Parathyroid adenoma (tissue), 2 donors: Measurements from ENCODE around the gene C4BPB.

Experiments
- H2AFZ ChIP-seq: fragments of 300-600 bp; sonication (generic); one replicate; pipeline ENCODE4 v1.7.0; 2017; ENCODE audit warnings: antibody characterized with exemption, mild to moderate bottlenecking
- H3K27ac ChIP-seq: fragments of 300-600 bp; sonication (generic); one replicate; pipeline ENCODE4 v1.7.0; 2017
- H3K27me3 ChIP-seq: fragments of 300-600 bp; sonication (generic); one replicate; pipeline ENCODE4 v1.7.0; 2017; ENCODE audit warnings: low read length; ENCODE audit not compliant: control insufficient read depth, insufficient read depth
- H3K36me3 ChIP-seq: fragments of 300-600 bp; sonication (generic); one replicate; pipeline ENCODE4 v1.7.0; 2017; ENCODE audit warnings: low read length; ENCODE audit not compliant: control insufficient read depth, insufficient read depth
- H3K4me1 ChIP-seq: fragments of 300-600 bp; sonication (generic); one replicate; pipeline ENCODE4 v1.7.0; 2017; ENCODE audit warnings: control low read depth
- H3K4me2 ChIP-seq: fragments of 300-600 bp; sonication (generic); one replicate; pipeline ENCODE4 v1.7.0; 2017; ENCODE audit warnings: low read length
- H3K4me3 ChIP-seq: fragments of 300-600 bp; sonication (generic); one replicate; pipeline ENCODE4 v1.7.0; 2017; ENCODE audit warnings: low read depth, low read length
- H3K79me2 ChIP-seq: fragments of 300-600 bp; sonication (generic); one replicate; pipeline ENCODE4 v1.7.0; 2017; ENCODE audit warnings: control low read depth
- H3K9ac ChIP-seq: fragments of 300-600 bp; sonication (generic); one replicate; pipeline ENCODE4 v1.7.0; 2017; ENCODE audit warnings: mild to moderate bottlenecking
- H3K9me3 ChIP-seq: fragments of 300-600 bp; sonication (generic); one replicate; pipeline ENCODE4 v1.7.0; 2017; ENCODE audit warnings: low read length; ENCODE audit not compliant: control insufficient read depth
- TF ChIP-seq, protein P1 (sequence below): fragments of 300-600 bp; sonication (generic); IDR thresholded peaks from one replicate; pipeline ENCODE4 v1.7.0; 2017; ENCODE audit warnings: antibody characterized with exemption, mild to moderate bottlenecking
- donor health status: primary hyperparathyroidism.

The C4BPB gene

DNA sequence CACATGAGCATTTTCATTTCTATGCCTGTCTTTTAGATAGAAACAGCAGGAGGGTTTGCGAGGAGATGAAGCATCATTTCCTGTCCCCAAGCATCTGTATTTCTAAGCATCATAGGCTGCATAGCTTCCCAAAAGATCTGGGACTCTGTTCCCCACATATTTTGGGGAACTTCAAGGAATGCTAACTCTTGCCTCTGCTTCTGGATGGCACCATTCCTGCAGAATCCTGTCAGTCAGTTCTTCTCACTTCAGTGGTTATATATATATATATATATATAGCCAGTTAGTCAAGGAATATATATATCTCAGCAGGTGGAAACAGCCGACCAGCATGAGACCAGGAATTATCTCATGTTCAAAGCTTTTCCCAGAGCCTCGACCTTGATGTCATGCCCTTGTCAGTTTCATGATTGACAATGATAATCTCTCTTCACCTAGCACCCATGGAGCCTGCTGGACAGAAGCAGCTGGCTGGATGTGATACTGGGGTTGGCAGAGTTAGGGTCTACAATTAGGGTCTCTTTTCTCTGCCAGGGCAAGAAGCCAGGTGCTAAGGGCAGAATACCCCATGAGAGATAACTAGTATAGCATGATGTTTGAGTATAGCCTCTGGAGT, 33.2 kb upstream of the C4BPB start:
- Histone ChIP-seq H3K4me1 (no peaks in the 10 kb centered on the region), H3K27me3 (no peaks in the 10 kb centered on the region), H3K79me2 (no peaks in the 10 kb centered on the region), H3K36me3 (no peaks in the 10 kb centered on the region), H3K27ac (no peak overlapping the region), H3K9me3 (no peaks in the 10 kb centered on the region), H3K4me3 (no peak overlapping the region), H3K9ac (no peak overlapping the region), H2AFZ (no peak overlapping the region), H3K4me2 (no peak overlapping the region)
- TF ChIP-seq, protein P1, sequence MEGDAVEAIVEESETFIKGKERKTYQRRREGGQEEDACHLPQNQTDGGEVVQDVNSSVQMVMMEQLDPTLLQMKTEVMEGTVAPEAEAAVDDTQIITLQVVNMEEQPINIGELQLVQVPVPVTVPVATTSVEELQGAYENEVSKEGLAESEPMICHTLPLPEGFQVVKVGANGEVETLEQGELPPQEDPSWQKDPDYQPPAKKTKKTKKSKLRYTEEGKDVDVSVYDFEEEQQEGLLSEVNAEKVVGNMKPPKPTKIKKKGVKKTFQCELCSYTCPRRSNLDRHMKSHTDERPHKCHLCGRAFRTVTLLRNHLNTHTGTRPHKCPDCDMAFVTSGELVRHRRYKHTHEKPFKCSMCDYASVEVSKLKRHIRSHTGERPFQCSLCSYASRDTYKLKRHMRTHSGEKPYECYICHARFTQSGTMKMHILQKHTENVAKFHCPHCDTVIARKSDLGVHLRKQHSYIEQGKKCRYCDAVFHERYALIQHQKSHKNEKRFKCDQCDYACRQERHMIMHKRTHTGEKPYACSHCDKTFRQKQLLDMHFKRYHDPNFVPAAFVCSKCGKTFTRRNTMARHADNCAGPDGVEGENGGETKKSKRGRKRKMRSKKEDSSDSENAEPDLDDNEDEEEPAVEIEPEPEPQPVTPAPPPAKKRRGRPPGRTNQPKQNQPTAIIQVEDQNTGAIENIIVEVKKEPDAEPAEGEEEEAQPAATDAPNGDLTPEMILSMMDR, result no peak

DNA sequence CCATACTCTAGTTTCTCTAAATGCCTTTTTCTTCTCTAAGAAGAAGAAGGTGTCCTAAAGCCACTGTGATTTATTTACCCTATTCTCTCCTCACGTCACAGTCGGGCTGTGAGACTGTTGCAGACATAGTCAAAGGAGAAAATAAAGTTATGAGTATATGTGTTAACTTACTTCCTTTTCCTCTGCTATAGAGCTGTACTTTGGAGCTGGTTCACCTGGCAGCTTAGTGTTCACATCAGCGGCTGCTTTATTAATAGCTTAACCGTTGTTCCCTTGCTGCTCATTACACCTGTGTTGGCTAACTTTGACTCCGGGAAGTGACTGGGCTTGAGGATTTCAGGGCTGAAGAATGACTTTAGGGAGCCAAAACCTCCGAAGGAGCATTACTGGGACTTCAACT, 32.0 kb upstream of the C4BPB start:
- H3K4me1 ChIP-seq, result no peaks in the 10 kb centered on the region
- H3K79me2 ChIP-seq, result no peaks in the 10 kb centered on the region
- no peak overlapping the region for H3K4me3 ChIP-seq
- no peak overlapping the region for H3K27ac ChIP-seq
- no peaks in the 10 kb centered on the region for H3K36me3 ChIP-seq
- TF ChIP-seq, protein P1, result no peak
- no peaks in the 10 kb centered on the region for H3K9me3 ChIP-seq
- no peak overlapping the region for H2AFZ ChIP-seq
- no peaks in the 10 kb centered on the region for H3K27me3 ChIP-seq
- no peak overlapping the region for H3K9ac ChIP-seq
- no peak overlapping the region for H3K4me2 ChIP-seq

DNA sequence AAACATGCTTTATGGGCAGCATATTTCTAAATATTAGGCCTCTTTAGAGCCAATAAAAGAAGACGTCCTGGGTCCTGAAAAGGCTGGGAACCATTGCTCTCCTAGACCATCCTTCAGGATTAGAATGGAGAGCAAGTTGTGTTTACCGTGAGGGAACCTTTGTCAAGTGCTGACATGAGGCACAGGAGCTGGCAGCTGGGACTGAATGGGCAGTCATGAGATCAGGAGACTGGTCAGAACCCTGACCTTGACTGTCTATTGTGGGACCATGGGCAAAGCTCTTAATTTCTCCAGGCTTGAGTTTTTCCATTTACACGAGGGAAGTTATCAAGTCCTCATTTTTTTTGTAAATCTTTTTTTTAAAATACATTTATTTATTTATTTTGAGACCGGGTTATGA, 30.4 kb upstream of the C4BPB start:
- H3K27ac ChIP-seq, result no peak overlapping the region
- H3K4me1 ChIP-seq, result no peaks in the 10 kb centered on the region
- H3K27me3 ChIP-seq, result no peaks in the 10 kb centered on the region
- no peaks in the 10 kb centered on the region for H3K36me3 ChIP-seq
- H3K9me3 ChIP-seq, result no peaks in the 10 kb centered on the region
- H3K79me2 ChIP-seq, result no peaks in the 10 kb centered on the region
- no peak overlapping the region for H2AFZ ChIP-seq
- TF ChIP-seq, protein P1, result no peak
- H3K4me3 ChIP-seq, result no peak overlapping the region
- no peak overlapping the region for H3K4me2 ChIP-seq
- no peak overlapping the region for H3K9ac ChIP-seq

DNA sequence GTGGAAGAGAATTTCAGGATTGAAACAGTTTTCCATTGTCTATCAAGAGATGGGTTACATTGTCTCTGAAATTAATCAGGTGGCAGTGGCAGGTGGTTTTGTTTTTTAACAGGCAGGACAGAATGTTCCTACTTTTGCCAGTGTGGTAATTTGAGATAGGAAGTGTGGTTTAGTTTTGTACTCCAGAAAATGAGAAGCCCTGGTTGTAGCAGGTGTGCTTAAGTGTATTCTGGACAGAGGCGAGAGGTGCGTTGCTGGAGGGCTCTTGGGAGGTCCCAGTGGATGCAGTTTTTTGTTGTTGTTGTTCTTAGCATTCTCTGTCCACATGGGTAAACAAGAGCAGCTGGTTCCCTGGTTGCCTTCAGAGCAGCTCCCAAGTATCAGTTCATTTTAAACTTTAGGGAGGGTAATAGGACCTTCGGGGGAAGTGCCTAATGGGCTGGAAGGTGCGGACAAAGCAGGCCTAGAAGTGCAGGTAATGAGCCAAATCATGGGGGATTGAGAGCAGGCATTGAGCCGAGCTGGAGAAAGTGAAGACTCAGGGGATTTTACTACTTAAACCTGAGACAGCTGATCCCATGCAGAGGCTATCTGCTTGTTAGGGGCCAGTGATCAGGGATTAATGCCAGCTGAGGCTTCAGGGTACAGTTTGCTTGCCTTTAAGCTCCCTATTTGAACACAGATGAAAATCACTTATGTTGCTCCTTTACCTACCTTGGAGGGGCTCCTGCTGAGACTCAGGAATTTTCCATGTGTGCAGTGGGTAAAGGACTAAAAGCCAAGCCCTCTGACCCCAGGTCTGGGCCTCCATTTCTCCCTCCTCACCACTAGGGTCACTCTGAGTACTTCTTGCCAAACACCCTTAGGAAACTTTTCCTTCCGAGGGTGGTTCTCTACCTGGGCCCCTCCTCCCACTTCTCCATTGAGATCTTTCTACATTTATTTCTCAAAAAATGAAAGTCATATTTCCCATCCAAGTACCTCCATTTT, 29.5 kb upstream of the C4BPB start:
- H3K79me2 ChIP-seq, result no peaks in the 10 kb centered on the region
- no peaks in the 10 kb centered on the region for H3K27me3 ChIP-seq
- peak overlapping the region; percentile 42 for H3K4me2 ChIP-seq
- peak overlapping the region; percentile 15 for H3K4me3 ChIP-seq
- no peaks in the 10 kb centered on the region for H3K9me3 ChIP-seq
- H3K27ac ChIP-seq, result peak overlapping the region; percentile 40
- H3K36me3 ChIP-seq, result no peaks in the 10 kb centered on the region
- H3K4me1 ChIP-seq, result no peaks in the 10 kb centered on the region
- H3K9ac ChIP-seq, result no peak overlapping the region
- peak overlapping the region; percentile 46 for H2AFZ ChIP-seq
- TF ChIP-seq, protein P1, result no peak
